ENCODE results near the gene DBN1. TPM values are rescaled to one million over a fixed set of nuclear protein-coding genes. Genes with fewer than 3 reads are reported as not detected.
A peak's percentile ranks its signal among the peaks of the same experiment; 100 is the strongest.

The DBN1 gene
- total and polyA plus RNA-seq, 9 of the 15 experiments (the other 6 are each of a cell fraction or from before 2014, with no cell fraction given): 0.25 to 87.2 (median 27.9) TPM

DNA sequence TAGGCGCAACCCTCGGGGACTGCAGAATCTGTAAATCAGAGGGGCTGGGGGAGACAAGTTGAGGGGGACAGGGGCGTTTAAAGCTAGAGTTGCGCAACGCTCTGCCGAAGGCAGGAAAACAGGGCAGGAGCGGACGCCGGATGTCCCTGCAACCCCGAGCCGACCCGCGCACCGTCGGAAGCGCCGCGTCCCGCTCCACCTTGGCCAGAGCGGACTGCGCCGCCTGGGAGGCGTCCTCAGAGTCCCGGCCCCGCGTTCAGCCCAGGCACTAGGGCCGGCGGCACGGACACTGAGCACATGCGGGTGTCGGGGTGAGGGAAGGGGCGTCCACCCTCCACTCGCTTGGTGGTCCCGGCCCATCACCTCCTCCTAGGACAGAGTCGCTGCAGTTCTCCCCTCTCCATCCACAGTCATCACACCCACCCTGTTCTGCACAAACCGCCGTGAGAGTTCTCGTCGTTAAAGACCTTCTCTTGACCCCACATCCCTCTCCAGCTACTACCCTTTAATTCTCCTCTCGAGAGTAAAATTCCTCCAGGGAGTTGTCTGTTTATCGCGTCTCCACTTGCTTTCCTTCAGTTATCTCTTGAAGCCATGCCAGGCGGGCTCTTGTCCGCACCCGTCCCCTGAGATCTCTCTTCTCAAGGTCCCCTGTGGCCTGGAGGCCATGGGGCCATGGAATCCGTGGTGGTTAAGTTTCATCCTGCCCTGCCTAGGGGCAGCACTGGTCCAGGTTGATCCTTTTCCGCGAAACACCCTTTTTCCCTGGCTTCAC, 24.8 kb upstream of the DBN1 start (continued):
- TF ChIP-seq, protein P1, sequence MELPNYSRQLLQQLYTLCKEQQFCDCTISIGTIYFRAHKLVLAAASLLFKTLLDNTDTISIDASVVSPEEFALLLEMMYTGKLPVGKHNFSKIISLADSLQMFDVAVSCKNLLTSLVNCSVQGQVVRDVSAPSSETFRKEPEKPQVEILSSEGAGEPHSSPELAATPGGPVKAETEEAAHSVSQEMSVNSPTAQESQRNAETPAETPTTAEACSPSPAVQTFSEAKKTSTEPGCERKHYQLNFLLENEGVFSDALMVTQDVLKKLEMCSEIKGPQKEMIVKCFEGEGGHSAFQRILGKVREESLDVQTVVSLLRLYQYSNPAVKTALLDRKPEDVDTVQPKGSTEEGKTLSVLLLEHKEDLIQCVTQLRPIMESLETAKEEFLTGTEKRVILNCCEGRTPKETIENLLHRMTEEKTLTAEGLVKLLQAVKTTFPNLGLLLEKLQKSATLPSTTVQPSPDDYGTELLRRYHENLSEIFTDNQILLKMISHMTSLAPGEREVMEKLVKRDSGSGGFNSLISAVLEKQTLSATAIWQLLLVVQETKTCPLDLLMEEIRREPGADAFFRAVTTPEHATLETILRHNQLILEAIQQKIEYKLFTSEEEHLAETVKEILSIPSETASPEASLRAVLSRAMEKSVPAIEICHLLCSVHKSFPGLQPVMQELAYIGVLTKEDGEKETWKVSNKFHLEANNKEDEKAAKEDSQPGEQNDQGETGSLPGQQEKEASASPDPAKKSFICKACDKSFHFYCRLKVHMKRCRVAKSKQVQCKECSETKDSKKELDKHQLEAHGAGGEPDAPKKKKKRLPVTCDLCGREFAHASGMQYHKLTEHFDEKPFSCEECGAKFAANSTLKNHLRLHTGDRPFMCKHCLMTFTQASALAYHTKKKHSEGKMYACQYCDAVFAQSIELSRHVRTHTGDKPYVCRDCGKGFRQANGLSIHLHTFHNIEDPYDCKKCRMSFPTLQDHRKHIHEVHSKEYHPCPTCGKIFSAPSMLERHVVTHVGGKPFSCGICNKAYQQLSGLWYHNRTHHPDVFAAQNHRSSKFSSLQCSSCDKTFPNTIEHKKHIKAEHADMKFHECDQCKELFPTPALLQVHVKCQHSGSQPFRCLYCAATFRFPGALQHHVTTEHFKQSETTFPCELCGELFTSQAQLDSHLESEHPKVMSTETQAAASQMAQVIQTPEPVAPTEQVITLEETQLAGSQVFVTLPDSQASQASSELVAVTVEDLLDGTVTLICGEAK (IDR thresholded peaks at IDR 0.05): peak; percentile 65
- TF ChIP-seq, protein P1 (CRISPR knock-in tag; IDR thresholded peaks at IDR 0.05): no peak
- TF ChIP-seq ILF3 (IDR thresholded peaks at IDR 0.05; ENCODE audit: borderline replicate concordance) (no peak), POLR2AphosphoS5 (IDR thresholded peaks at IDR 0.05; ENCODE audit: control insufficient read depth, insufficient read depth, low read depth, low read length) (peak; percentile 60), SMARCA4 (IDR thresholded peaks at IDR 0.05) (peak; percentile 46), CBFA2T3 (IDR thresholded peaks at IDR 0.05) (peak; percentile 84), TCFL5 (CRISPR knock-in tag; conservative IDR thresholded peaks at IDR 0.05) (no peak), CEBPG (CRISPR knock-in tag; IDR thresholded peaks at IDR 0.05) (peak; percentile 98), CEBPG (tag; conservative IDR thresholded peaks at IDR 0.05 in 1 of 2, IDR thresholded peaks at IDR 0.05 in 1 of 2) (peak; percentile 96 to 98), CBFA2T2 (conservative IDR thresholded peaks at IDR 0.05) (peak; percentile 66), TAL1 (IDR thresholded peaks at IDR 0.05) (peak; percentile 57), USF1 (CRISPR knock-in tag; IDR thresholded peaks at IDR 0.05) (peak; percentile 30; the same call in 1 of the 2 replicates), CC2D1A (IDR thresholded peaks at IDR 0.05) (peak; percentile 32; the same call in 1 of the 2 replicates), ZNF57 (CRISPR knock-in tag; IDR thresholded peaks at IDR 0.05) (no peak), PRDM10 (IDR thresholded peaks at IDR 0.05; ENCODE audit: partially characterized antibody) (peak; percentile 35)

All from K562 (cell line).